ENCODE measurements around the gene DNAH7. TPM values are rescaled to one million over a fixed set of nuclear protein-coding genes. Genes with fewer than 3 reads are reported as not detected.

The DNAH7 gene
- total RNA-seq, 1 experiment from 2014 or later: 0.09 TPM

DNA sequence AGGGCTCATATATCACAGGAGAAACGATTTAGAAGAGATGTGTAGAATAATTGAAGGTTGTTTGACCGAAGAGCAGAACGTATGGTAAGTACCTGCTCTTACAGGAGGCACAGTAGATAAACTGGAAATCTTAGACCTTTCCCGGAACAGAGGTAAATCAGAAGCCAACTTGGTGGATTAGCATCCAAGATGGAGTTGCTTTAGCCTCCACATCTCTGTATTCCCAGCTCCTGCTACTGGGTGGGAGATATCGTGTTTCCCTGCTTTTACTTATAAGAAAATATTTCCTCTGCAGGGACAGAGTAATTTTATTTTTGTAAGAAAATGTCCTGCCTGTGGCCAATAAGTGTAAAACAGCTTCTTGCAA lies 247.1 kb downstream of the DNAH7 start:
- Histone ChIP-seq H3K4me1 (ENCODE audit: insufficient read depth, low read length) (no peaks in the 10 kb centered on the region), H3K9me3 (ENCODE audit: control insufficient read depth, low read depth, low read length) (no peaks in the 10 kb centered on the region), H3K56ac (ENCODE audit: insufficient read length, low read depth, low read length) (no peak overlapping the region), H2AFZ (ENCODE audit: low read length) (no peak overlapping the region), H3K14ac (ENCODE audit: insufficient read depth, low read length) (no peak overlapping the region), H3T11ph (ENCODE audit: low read length) (no peak overlapping the region), H2BK12ac (ENCODE audit: insufficient read length, low read depth, low read length) (no peak overlapping the region), H3K27ac (ENCODE audit: insufficient read length, low read depth, low read length) (no peak overlapping the region), H2AK5ac (ENCODE audit: insufficient read length, low read length) (no peak overlapping the region), H4K20me1 (ENCODE audit: control insufficient read depth, insufficient read depth, insufficient read length) (no peaks in the 10 kb centered on the region), H2BK120ac (ENCODE audit: low read depth, low read length, poor library complexity, severe bottlenecking) (no peak overlapping the region), H3K27me3 (ENCODE audit: insufficient read depth, low read length) (no peaks in the 10 kb centered on the region), H2BK15ac (ENCODE audit: low read depth, low read length) (no peak overlapping the region), H2BK20ac (ENCODE audit: low read depth, low read length, poor library complexity, severe bottlenecking) (no peak overlapping the region), H4K91ac (ENCODE audit: insufficient read length, low read depth, low read length) (no peak overlapping the region), H4K5ac (ENCODE audit: insufficient read length, low read depth, low read length) (no peak overlapping the region), H3K23ac (ENCODE audit: insufficient read length, low read depth, low read length) (no peak overlapping the region), H2BK5ac (ENCODE audit: insufficient read length, low read length) (no peak overlapping the region), H3K79me2 (ENCODE audit: insufficient read depth, low read length) (no peaks in the 10 kb centered on the region), H3K4ac (ENCODE audit: low read depth, low read length) (no peak overlapping the region), H3K4me2 (ENCODE audit: insufficient read depth, insufficient read length, low read length) (no peak overlapping the region), H4K8ac (replicated peaks; ENCODE audit: insufficient read length, low read depth, low read length) (no peak overlapping the region), H3K9ac (ENCODE audit: extremely low read depth, insufficient read length, low read length) (no peak overlapping the region), H3K18ac (ENCODE audit: insufficient read length, low read depth, low read length) (no peak overlapping the region), H3K23me2 (ENCODE audit: insufficient read length, low read depth, low read length, poor library complexity, severe bottlenecking) (no peaks in the 10 kb centered on the region), H3K79me1 (ENCODE audit: insufficient read depth, low read depth, low read length, poor library complexity, severe bottlenecking) (no peaks in the 10 kb centered on the region)
- no peak for DNase-seq
- H3K27me3 Mint-ChIP-seq (ENCODE audit: low read depth): no peaks in the 10 kb centered on the region
- TF ChIP-seq, protein P1, sequence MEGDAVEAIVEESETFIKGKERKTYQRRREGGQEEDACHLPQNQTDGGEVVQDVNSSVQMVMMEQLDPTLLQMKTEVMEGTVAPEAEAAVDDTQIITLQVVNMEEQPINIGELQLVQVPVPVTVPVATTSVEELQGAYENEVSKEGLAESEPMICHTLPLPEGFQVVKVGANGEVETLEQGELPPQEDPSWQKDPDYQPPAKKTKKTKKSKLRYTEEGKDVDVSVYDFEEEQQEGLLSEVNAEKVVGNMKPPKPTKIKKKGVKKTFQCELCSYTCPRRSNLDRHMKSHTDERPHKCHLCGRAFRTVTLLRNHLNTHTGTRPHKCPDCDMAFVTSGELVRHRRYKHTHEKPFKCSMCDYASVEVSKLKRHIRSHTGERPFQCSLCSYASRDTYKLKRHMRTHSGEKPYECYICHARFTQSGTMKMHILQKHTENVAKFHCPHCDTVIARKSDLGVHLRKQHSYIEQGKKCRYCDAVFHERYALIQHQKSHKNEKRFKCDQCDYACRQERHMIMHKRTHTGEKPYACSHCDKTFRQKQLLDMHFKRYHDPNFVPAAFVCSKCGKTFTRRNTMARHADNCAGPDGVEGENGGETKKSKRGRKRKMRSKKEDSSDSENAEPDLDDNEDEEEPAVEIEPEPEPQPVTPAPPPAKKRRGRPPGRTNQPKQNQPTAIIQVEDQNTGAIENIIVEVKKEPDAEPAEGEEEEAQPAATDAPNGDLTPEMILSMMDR (conservative IDR thresholded peaks at IDR 0.05): no peak
- no peak overlapping the region; a peak in 1 of 7 replicates for H3K27ac Mint-ChIP-seq
- no peaks in the 10 kb centered on the region for H3K9me3 Mint-ChIP-seq
- peaks cover 0 to 4% of the 10 kb centered on the region in 2 experiments; a peak in 2 of 4 replicates for H3K4me1 Mint-ChIP-seq
- H3K4me3 Mint-ChIP-seq: no peak overlapping the region
- no peaks in the 10 kb centered on the region for H3K36me3 Mint-ChIP-seq (ENCODE audit: insufficient read depth in 1 of 3, low read depth in 3 of 3)
- no CpG with 5 or more reads among the region's 5 CpGs for WGBS (ENCODE audit: extremely low coverage, insufficient read length, low lambda C conversion rate)

All from H9 (cell line).